22Rv1 (cell line): Measurements from ENCODE around the gene C4orf50.

Source experiments
- ZFX ChIP-seq: fragments of 450-650 bp; IDR thresholded peaks from 2 replicates; pipeline ENCODE4 v1.6.1; 2017; ENCODE audit warnings: antibody characterized with exemption, borderline replicate concordance
- TF ChIP-seq, protein P1 (sequence below): fragments of 450-650 bp; IDR thresholded peaks from 2 replicates; pipeline ENCODE4 v1.5.1; 2017; ENCODE audit warnings: mild to moderate bottlenecking

DNA sequence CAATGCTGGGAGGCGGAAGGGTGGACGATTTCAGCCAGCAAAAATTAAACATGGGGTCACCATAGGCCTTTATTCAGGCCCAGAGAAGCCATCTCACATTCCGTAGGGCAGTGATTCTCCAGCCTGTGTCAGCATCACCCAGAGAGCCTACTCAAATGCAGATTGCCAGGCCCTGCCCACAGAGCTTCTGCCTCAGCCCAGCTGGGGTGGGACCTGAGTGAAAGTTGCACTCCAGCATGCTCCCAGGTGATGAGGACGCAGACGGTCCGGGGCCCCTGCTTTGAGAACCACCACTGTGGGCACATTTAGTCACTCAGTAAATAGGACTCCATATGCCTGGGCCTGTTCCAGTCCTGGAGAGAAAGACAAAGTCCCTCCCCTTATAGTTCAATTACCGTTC lies 12.4 kb upstream of the C4orf50 start:
- TF ChIP-seq, protein P1, sequence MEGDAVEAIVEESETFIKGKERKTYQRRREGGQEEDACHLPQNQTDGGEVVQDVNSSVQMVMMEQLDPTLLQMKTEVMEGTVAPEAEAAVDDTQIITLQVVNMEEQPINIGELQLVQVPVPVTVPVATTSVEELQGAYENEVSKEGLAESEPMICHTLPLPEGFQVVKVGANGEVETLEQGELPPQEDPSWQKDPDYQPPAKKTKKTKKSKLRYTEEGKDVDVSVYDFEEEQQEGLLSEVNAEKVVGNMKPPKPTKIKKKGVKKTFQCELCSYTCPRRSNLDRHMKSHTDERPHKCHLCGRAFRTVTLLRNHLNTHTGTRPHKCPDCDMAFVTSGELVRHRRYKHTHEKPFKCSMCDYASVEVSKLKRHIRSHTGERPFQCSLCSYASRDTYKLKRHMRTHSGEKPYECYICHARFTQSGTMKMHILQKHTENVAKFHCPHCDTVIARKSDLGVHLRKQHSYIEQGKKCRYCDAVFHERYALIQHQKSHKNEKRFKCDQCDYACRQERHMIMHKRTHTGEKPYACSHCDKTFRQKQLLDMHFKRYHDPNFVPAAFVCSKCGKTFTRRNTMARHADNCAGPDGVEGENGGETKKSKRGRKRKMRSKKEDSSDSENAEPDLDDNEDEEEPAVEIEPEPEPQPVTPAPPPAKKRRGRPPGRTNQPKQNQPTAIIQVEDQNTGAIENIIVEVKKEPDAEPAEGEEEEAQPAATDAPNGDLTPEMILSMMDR: no peak
- TF ChIP-seq ZFX: no peak
